K562 (cell line): ENCODE results near the gene LAMA5. TPM values are rescaled to one million over a fixed set of nuclear protein-coding genes. Genes with fewer than 3 reads are reported as not detected.
A peak's percentile ranks its signal among the peaks of the same experiment; 100 is the strongest.

Experiments
- DNMT1 ChIP-seq: fragments of 450-650 bp; IDR thresholded peaks from 2 replicates; pipeline ENCODE4 v1.6.1; 2016; ENCODE audit warnings: antibody characterized with exemption, mild to moderate bottlenecking
- ID3 ChIP-seq, 2 experiments: fragments of 250-450 bp in 1 of 2; fragments of 450-650 bp in 1 of 2; sonication (Bioruptor Pico) in 1 of 2; IDR thresholded peaks; 2 replicates each; pipeline versions ENCODE4 v1.6.1 to v1.8.0; 2016 to 2021; ENCODE audit warnings: mild to moderate bottlenecking in 2 of 2, moderate library complexity in 2 of 2, missing compliant biosample characterization in 1 of 2, missing genetic modification characterization in 1 of 2
- IFI16 ChIP-seq: fragments of 250-450 bp; sonication (Bioruptor Pico); IDR thresholded peaks from 2 replicates; pipeline ENCODE4 v2.1.2; 2022; ENCODE audit warnings: mild to moderate bottlenecking, inconsistent platforms
- JUND ChIP-seq, 2 experiments: IDR thresholded peaks; 2 replicates in 1 of 2; 3 replicates in 1 of 2; pipeline ENCODE4 v1.6.1; 2011; ENCODE audit warnings: borderline replicate concordance in 2 of 2, low read depth in 2 of 2, low read length in 2 of 2, improper control_type of control experiment in 1 of 2, missing biosample characterization in 1 of 2, missing genetic modification characterization in 1 of 2, missing genetic modification reagents in 1 of 2
- KLF10 ChIP-seq: fragments of 250-450 bp; sonication (Bioruptor Pico); IDR thresholded peaks from 2 replicates; pipeline ENCODE4 v1.6.1; 2021; ENCODE audit warnings: matching md5 sums
- MBD2 ChIP-seq: sonication (generic); IDR thresholded peaks from 2 replicates; pipeline ENCODE4 v1.6.1; 2016; ENCODE audit warnings: low read depth, borderline replicate concordance
- NCOA1 ChIP-seq: fragments of 450-650 bp; IDR thresholded peaks from 2 replicates; pipeline ENCODE4 v1.6.1; 2016; ENCODE audit warnings: low read depth
- NFATC3 ChIP-seq: fragments of 450-650 bp; IDR thresholded peaks from 2 replicates; pipeline ENCODE4 v1.6.1; 2017; ENCODE audit warnings: mild to moderate bottlenecking
- NRF1 ChIP-seq, 2 experiments: fragments of 450-650 bp; IDR thresholded peaks in 1 of 2; conservative IDR thresholded peaks in 1 of 2; 2 replicates each; pipeline ENCODE4 v1.6.1; 2014; ENCODE audit warnings: mild to moderate bottlenecking in 2 of 2
- RAD51 ChIP-seq: fragments of 450-650 bp; IDR thresholded peaks from 2 replicates; pipeline ENCODE4 v1.7.1; 2016; ENCODE audit warnings: low read depth, mild to moderate bottlenecking, borderline replicate concordance
- TBL1XR1 ChIP-seq, 2 experiments: IDR thresholded peaks; 2 replicates each; pipeline ENCODE4 v1.6.1; 2012; ENCODE audit warnings: improper control_type of control experiment in 2 of 2, low read length in 2 of 2, mild to moderate bottlenecking in 1 of 2
- USF2 ChIP-seq: sonication (generic); formaldehyde crosslinking; IDR thresholded peaks from 2 replicates; pipeline ENCODE4 v1.5.0; 2020; ENCODE audit warnings: missing genetic modification reagents
- ZBTB7A ChIP-seq: IDR thresholded peaks from 2 replicates; pipeline ENCODE4 v1.6.1; 2011; ENCODE audit warnings: low read depth, mild to moderate bottlenecking, low read length, moderate library complexity, borderline replicate concordance; ENCODE audit not compliant: control insufficient read depth
- ZFP30 ChIP-seq: fragments of 250-450 bp; sonication (Bioruptor Pico); IDR thresholded peaks from 2 replicates; pipeline ENCODE4 v1.8.0; 2022; ENCODE audit warnings: moderate library complexity, mild to moderate bottlenecking, inconsistent platforms, borderline replicate concordance
- ZNF124 ChIP-seq: sonication (generic); formaldehyde crosslinking; IDR thresholded peaks from 2 replicates; pipeline ENCODE4 v1.8.1; 2022; ENCODE audit warnings: missing genetic modification reagents
- ZNF3 ChIP-seq: fragments of 250-450 bp; sonication (Bioruptor Pico); IDR thresholded peaks from 2 replicates; pipeline ENCODE4 v1.5.0; 2021; ENCODE audit warnings: mild to moderate bottlenecking, moderate library complexity
- ZNF551 ChIP-seq: fragments of 250-450 bp; sonication (Bioruptor Pico); IDR thresholded peaks from 2 replicates; pipeline ENCODE4 v1.5.0; 2021; ENCODE audit warnings: mild to moderate bottlenecking, moderate library complexity
- ZNF695 ChIP-seq: fragments of 450-650 bp; formaldehyde crosslinking; IDR thresholded peaks from 2 replicates; pipeline ENCODE4 v1.4.0; 2020; ENCODE audit warnings: mild to moderate bottlenecking, moderate library complexity
- polyA plus RNA-seq, 8 experiments: library from polyadenylated mRNA; depleted of rRNA in 4 of 8; stranded (reverse) in 5 of 8; unstranded in 3 of 8; fragments of >200 nt; fragmentation: Nextera tagmentation in 2 of 8; fragmentation: Illumina TruSeq in 1 of 8; extraction: Ambion mirVana in 2 of 8; extraction: Trizol in 1 of 8; gene quantifications; 2 replicates each; pipeline versions ENCODE4 v1.2.1 to v1.2.3, GENCODE V29; 2011 to 2014; ENCODE audit warnings: inconsistent platforms in 1 of 8, missing spikeins in 1 of 8
- total RNA-seq, 7 experiments: library from RNA; depleted of rRNA in 6 of 7; stranded (reverse); fragments of >200 nt in 6 of 7; fragmentation: Illumina TruSeq in 2 of 7; extraction: Trizol in 2 of 7; gene quantifications; 2 replicates each; pipeline versions ENCODE4 v1.2.1 to v1.2.3, GENCODE V29; 2011 to 2021; ENCODE audit warnings: low replicate concordance in 1 of 7
- TF ChIP-seq, protein P1 (sequence below): fragments of 450-650 bp; IDR thresholded peaks from 2 replicates; pipeline ENCODE4 v1.6.1; 2016; ENCODE audit warnings: low read depth

The LAMA5 gene
- total and polyA plus RNA-seq, 9 of the 15 experiments (the other 6 are each of a cell fraction or from before 2014, with no cell fraction given): 0.31 to 101 (median 7.8) TPM

DNA sequence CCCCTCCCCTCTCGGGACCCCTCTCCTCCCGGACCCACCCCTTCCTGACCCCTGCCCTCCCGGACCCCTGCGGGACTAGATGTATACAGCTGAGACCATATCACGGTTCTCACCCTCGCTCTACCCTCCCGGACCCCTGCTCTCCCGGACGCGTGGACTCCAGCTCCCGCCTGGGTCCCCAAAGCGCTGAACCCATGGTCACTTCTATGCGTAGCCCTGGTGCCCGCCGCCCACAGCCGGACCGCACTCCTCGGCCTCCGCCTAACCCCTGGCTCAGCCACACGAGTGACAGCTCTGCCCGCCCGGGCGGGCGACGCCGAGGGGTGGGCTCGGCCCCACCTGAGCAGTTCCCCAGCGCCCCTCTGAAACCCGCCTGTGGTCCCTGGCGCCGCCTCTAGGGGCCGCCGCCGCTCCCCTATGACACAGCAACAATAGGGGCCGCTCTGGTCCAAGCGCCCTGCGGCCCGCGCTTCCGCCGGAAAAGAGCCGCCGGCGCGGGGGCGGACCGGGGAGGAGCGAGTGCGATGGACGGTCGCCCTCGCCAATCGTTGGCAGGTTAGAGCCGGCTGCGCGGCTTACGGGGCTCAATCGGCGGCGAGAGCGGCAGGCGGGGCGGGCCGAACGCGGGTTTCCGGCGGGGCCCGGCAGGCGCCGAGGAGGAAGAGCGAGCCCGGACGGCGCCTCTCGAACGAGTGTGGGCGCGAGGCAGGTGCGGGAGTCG is 64.6 kb downstream of the LAMA5 start, which contains the start of gene ADRM1 (continued):
- TF ChIP-seq JUND (IDR thresholded peaks at IDR 0.05; ENCODE audit: borderline replicate concordance, low read depth, low read length) (peak; percentile 68), JUND (tag; IDR thresholded peaks at IDR 0.05; ENCODE audit: borderline replicate concordance, low read depth, low read length) (no peak; the same call in 2 of the 3 replicates), ZNF124 (CRISPR knock-in tag) (no peak), ID3 (CRISPR knock-in tag; IDR thresholded peaks at IDR 0.05) (no peak), ID3 (tag; IDR thresholded peaks at IDR 0.05) (no peak), ZNF695 (CRISPR knock-in tag) (no peak), USF2 (CRISPR knock-in tag) (no peak), IFI16 (CRISPR knock-in tag) (no peak), ZBTB7A (peak; percentile 98), RAD51 (no peak), KLF10 (CRISPR knock-in tag) (no peak), DNMT1 (no peak), TBL1XR1 (IDR thresholded peaks at IDR 0.05; ENCODE audit: low read length in 2 of 2) (no peak), NRF1 (conservative IDR thresholded peaks at IDR 0.05 in 1 of 2, IDR thresholded peaks at IDR 0.05 in 1 of 2) (peak; percentile 79 to 83), ZNF3 (CRISPR knock-in tag) (no peak), NFATC3 (no peak), MBD2 (peak; percentile 69), NCOA1 (no peak), ZFP30 (no peak), ZNF551 (CRISPR knock-in tag) (no peak)
- TF ChIP-seq, protein P1, sequence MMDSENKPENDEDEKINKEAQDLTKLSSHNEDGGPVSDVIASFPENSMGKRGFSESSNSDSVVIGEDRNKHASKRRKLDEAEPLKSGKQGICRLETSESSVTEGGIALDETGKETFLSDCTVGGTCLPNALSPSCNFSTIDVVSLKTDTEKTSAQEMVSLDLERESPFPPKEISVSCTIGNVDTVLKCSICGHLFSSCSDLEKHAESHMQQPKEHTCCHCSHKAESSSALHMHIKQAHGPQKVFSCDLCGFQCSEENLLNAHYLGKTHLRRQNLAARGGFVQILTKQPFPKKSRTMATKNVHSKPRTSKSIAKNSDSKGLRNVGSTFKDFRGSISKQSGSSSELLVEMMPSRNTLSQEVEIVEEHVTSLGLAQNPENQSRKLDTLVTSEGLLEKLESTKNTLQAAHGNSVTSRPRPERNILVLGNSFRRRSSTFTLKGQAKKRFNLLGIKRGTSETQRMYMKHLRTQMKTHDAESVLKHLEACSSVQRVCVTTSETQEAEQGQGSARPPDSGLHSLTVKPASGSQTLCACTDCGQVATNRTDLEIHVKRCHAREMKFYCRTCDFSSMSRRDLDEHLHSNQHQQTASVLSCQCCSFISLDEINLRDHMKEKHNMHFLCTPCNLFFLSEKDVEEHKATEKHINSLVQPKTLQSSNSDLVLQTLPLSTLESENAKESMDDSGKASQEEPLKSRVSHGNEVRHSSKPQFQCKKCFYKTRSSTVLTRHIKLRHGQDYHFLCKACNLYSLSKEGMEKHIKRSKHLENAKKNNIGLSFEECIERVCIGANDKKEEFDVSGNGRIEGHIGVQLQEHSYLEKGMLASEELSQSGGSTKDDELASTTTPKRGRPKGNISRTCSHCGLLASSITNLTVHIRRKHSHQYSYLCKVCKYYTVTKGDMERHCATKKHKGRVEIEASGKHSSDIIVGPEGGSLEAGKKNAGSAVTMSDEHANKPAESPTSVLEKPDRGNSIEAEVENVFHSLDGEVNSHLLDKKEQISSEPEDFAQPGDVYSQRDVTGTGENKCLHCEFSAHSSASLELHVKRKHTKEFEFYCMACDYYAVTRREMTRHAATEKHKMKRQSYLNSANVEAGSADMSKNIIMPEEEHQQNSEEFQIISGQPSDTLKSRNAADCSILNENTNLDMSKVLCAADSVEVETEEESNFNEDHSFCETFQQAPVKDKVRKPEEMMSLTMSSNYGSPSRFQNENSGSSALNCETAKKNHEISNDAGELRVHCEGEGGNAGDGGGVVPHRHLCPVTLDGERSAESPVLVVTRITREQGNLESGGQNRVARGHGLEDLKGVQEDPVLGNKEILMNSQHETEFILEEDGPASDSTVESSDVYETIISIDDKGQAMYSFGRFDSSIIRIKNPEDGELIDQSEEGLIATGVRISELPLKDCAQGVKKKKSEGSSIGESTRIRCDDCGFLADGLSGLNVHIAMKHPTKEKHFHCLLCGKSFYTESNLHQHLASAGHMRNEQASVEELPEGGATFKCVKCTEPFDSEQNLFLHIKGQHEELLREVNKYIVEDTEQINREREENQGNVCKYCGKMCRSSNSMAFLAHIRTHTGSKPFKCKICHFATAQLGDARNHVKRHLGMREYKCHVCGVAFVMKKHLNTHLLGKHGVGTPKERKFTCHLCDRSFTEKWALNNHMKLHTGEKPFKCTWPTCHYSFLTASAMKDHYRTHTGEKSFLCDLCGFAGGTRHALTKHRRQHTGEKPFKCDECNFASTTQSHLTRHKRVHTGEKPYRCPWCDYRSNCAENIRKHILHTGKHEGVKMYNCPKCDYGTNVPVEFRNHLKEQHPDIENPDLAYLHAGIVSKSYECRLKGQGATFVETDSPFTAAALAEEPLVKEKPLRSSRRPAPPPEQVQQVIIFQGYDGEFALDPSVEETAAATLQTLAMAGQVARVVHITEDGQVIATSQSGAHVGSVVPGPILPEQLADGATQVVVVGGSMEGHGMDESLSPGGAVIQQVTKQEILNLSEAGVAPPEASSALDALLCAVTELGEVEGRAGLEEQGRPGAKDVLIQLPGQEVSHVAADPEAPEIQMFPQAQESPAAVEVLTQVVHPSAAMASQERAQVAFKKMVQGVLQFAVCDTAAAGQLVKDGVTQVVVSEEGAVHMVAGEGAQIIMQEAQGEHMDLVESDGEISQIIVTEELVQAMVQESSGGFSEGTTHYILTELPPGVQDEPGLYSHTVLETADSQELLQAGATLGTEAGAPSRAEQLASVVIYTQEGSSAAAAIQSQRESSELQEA: no peak
